CD14-positive monocyte (primary cell): ENCODE results near the gene CTTN. TPM values are rescaled to one million over a fixed set of nuclear protein-coding genes. Genes with fewer than 3 reads are reported as not detected.
A peak's percentile ranks its signal among the peaks of the same experiment; 100 is the strongest.
"Not testable (repeated sequence)": the region's sequence is repeated elsewhere in the genome, so short reads cannot be mapped to it uniquely, and the experiment has no call there.

Source experiments
- DNase-seq, 3 donors: peaks; one replicate each; pipeline ENCODE4 v3.0.0-alpha.2; 2011 to 2022
- H2AFZ ChIP-seq: 2 replicates; pipeline ENCODE4 v1.6.0; 2012; ENCODE audit warnings: mild to moderate bottlenecking, low read depth, low read length, inconsistent platforms; ENCODE audit not compliant: insufficient read depth, poor library complexity, severe bottlenecking
- H3K27ac ChIP-seq, 2 donors: 1 replicate in 1 of 2; 2 replicates in 1 of 2; pipeline ENCODE4 v1.5.1; 2012 to 2013; ENCODE audit warnings: low read length in 2 of 2, control low read depth in 1 of 2, inconsistent platforms in 1 of 2, low read depth in 1 of 2, mild to moderate bottlenecking in 1 of 2
- H3K27me3 ChIP-seq, 2 donors: one replicate each; pipeline versions ENCODE4 v1.6.0 to v1.6.1; 2011 to 2013; ENCODE audit warnings: low read length in 2 of 2; ENCODE audit not compliant: control insufficient read depth in 2 of 2, insufficient read depth in 2 of 2
- H3K36me3 ChIP-seq, 2 donors: replicated peaks in 1 of 2; 1 replicate in 1 of 2; 2 replicates in 1 of 2; pipeline versions ENCODE4 v1.5.1 to v1.6.1; 2012 to 2013; ENCODE audit warnings: low read length in 2 of 2, control low read depth in 1 of 2, inconsistent platforms in 1 of 2, mild to moderate bottlenecking in 1 of 2; ENCODE audit not compliant: insufficient read depth in 2 of 2, control insufficient read depth in 1 of 2
- H3K4me1 ChIP-seq, 2 donors: 1 replicate in 1 of 2; 2 replicates in 1 of 2; pipeline versions ENCODE4 v1.5.1 to v1.6.1; 2012 to 2013; ENCODE audit warnings: low read length in 2 of 2, control low read depth in 1 of 2, inconsistent platforms in 1 of 2, mild to moderate bottlenecking in 1 of 2, moderate library complexity in 1 of 2; ENCODE audit not compliant: insufficient read depth in 2 of 2, control insufficient read depth in 1 of 2
- H3K4me2 ChIP-seq: replicated peaks from 2 replicates; pipeline ENCODE3; 2012; ENCODE audit warnings: low read length, moderate library complexity, mild to moderate bottlenecking; ENCODE audit not compliant: poor library complexity, severe bottlenecking; ENCODE audit errors: extremely low read depth
- H3K4me3 ChIP-seq, 3 experiments: fragments of 200-600 bp in 1 of 3; sonication (generic) in 1 of 3; replicated peaks in 1 of 3; 1 replicate in 2 of 3; 2 replicates in 1 of 3; pipeline ENCODE4 v1.5.1; 2011 to 2013; ENCODE audit warnings: low read length in 3 of 3, mild to moderate bottlenecking in 3 of 3, control low read depth in 2 of 3, low read depth in 2 of 3, inconsistent platforms in 1 of 3, moderate library complexity in 1 of 3
- H3K79me2 ChIP-seq: 2 replicates; pipeline ENCODE4 v1.6.0; 2012; ENCODE audit warnings: mild to moderate bottlenecking, control low read depth, inconsistent platforms, low read length, moderate library complexity; ENCODE audit not compliant: insufficient read depth
- H3K9ac ChIP-seq: 2 replicates; pipeline ENCODE4 v1.6.0; 2017; ENCODE audit warnings: low read length, mild to moderate bottlenecking; ENCODE audit not compliant: insufficient read depth, poor library complexity, severe bottlenecking
- H3K9me3 ChIP-seq, 2 donors: replicated peaks in 1 of 2; 1 replicate in 1 of 2; 2 replicates in 1 of 2; pipeline versions ENCODE4 v1.5.1 to v1.6.1; 2012 to 2013; ENCODE audit warnings: low read length in 2 of 2, control low read depth in 1 of 2; ENCODE audit not compliant: control insufficient read depth in 1 of 2, insufficient read depth in 1 of 2
- H4K20me1 ChIP-seq: 2 replicates; pipeline ENCODE4 v1.6.0; 2012; ENCODE audit warnings: mild to moderate bottlenecking, low read length, control low read depth, moderate library complexity; ENCODE audit not compliant: insufficient read depth
- H3K27ac Mint-ChIP-seq, 7 donors: one replicate each; pipeline ENCODE4 v1.8.0; 2020; ENCODE audit warnings: mild to moderate bottlenecking in 7 of 7, mixed read lengths in 7 of 7, moderate library complexity in 6 of 7, inconsistent platforms in 2 of 7
- H3K27me3 Mint-ChIP-seq, 3 donors: one replicate each; pipeline ENCODE4 v1.8.0; 2021 to 2022; ENCODE audit warnings: low read depth in 3 of 3, mild to moderate bottlenecking in 3 of 3, mixed read lengths in 3 of 3, moderate library complexity in 3 of 3, inconsistent platforms in 1 of 3
- H3K36me3 Mint-ChIP-seq, 2 donors: one replicate each; pipeline ENCODE4 v1.8.0; 2020; ENCODE audit warnings: mixed read lengths in 2 of 2, inconsistent platforms in 1 of 2, mild to moderate bottlenecking in 1 of 2
- H3K4me1 Mint-ChIP-seq: one replicate; pipeline ENCODE4 v1.8.0; 2020; ENCODE audit warnings: mild to moderate bottlenecking, mixed read lengths
- H3K4me3 Mint-ChIP-seq, 2 donors: one replicate each; pipeline ENCODE4 v1.8.0; 2020; ENCODE audit warnings: mild to moderate bottlenecking in 2 of 2, mixed read lengths in 2 of 2, moderate library complexity in 1 of 2
- H3K9me3 Mint-ChIP-seq, 7 donors: one replicate each; pipeline ENCODE4 v1.8.0; 2020 to 2022; ENCODE audit warnings: mixed read lengths in 7 of 7, mild to moderate bottlenecking in 6 of 7, moderate library complexity in 6 of 7, inconsistent platforms in 2 of 7
- WGBS: methylation state at CpG from one replicate; pipeline ENCODE4 v1.1.5; 2013; ENCODE audit warnings: missing lambda C conversion rate; ENCODE audit not compliant: insufficient coverage; 5-methylcytosine and 5-hydroxymethylcytosine counted together
- intact Hi-C, 2 donors: fragments of 100-400 bp; cut with micrococcal nuclease; formaldehyde crosslinking; loops; one replicate each; pipeline versions ENCODE4 v1.15.0 to v1.15.1; 2023
- polyA plus RNA-seq, 3 donors: library from polyadenylated mRNA; depleted of rRNA in 1 of 3; unstranded in 2 of 3; stranded (reverse) in 1 of 3; fragments of 300-500 nt in 2 of 3; fragments of >200 nt in 1 of 3; fragmentation: Illumina TruSeq in 2 of 3; gene quantifications; 1 replicate in 2 of 3; 2 replicates in 1 of 3; pipeline ENCODE4 v1.2.3, GENCODE V29; 2012 to 2021
- TF ChIP-seq, protein P1 (sequence below): fragments of 200-600 bp; IDR thresholded peaks from one replicate; pipeline ENCODE4 v1.8.0; 2022; ENCODE audit warnings: antibody characterized with exemption, mild to moderate bottlenecking

The CTTN gene
- polyA plus RNA-seq, 3 donors: 0.05 to 0.11 TPM; not detected in 1

DNA sequence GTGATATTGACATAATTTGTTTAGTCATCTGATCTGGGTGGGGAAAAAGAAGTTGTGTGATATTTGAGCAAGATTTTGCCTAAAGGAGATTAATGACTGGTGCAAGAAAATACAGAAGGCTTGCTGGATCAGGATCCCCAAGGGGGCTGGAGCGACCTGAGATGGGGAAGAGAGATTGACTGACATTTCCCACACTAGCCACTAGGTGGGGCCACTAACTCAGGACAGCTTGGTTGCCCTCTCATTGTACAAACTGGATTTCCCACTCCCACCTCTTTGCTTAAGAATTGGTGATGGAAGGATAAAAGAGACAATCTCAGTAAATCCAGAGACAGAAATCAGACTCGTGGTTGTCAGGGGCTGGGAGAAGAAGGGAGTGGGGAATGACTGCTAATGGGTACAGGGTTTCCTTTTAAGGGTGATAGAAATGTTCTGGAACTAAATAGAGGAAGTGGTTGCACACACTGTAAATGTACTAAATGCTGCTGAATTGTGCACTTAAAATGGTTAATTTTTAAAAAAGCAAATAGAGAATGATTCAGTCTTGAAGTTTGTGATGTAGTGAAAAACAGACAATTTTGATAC, 50.7 kb downstream of the CTTN start:
- peaks cover 32 to 40% of the 10 kb centered on the region in 2 donors for H3K9me3 ChIP-seq
- H3K4me3 Mint-ChIP-seq: no peak overlapping the region
- H3K36me3 ChIP-seq: no peaks in the 10 kb centered on the region
- H3K4me2 ChIP-seq: no peak overlapping the region
- H3K9ac ChIP-seq: no peak overlapping the region
- peaks cover 0 to 14% of the 10 kb centered on the region in 2 donors for H3K27me3 ChIP-seq
- H3K79me2 ChIP-seq: no peaks in the 10 kb centered on the region
- H3K36me3 Mint-ChIP-seq: no peaks in the 10 kb centered on the region
- peaks cover 19 to 45% (median 30%) of the 10 kb centered on the region in 3 donors for H3K27me3 Mint-ChIP-seq
- 88% methylated on average over 1 of the region's 2 CpGs for WGBS
- H3K9me3 Mint-ChIP-seq: peaks cover 20 to 47% (median 40%) of the 10 kb centered on the region in 7 donors
- H2AFZ ChIP-seq: no peak overlapping the region
- H3K27ac Mint-ChIP-seq: no peak overlapping the region
- no peaks in the 10 kb centered on the region for H3K4me1 Mint-ChIP-seq
- H3K4me3 ChIP-seq: no peak overlapping the region
- no peaks in the 10 kb centered on the region for H3K4me1 ChIP-seq
- TF ChIP-seq, protein P1, sequence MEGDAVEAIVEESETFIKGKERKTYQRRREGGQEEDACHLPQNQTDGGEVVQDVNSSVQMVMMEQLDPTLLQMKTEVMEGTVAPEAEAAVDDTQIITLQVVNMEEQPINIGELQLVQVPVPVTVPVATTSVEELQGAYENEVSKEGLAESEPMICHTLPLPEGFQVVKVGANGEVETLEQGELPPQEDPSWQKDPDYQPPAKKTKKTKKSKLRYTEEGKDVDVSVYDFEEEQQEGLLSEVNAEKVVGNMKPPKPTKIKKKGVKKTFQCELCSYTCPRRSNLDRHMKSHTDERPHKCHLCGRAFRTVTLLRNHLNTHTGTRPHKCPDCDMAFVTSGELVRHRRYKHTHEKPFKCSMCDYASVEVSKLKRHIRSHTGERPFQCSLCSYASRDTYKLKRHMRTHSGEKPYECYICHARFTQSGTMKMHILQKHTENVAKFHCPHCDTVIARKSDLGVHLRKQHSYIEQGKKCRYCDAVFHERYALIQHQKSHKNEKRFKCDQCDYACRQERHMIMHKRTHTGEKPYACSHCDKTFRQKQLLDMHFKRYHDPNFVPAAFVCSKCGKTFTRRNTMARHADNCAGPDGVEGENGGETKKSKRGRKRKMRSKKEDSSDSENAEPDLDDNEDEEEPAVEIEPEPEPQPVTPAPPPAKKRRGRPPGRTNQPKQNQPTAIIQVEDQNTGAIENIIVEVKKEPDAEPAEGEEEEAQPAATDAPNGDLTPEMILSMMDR: peak; percentile 43
- H4K20me1 ChIP-seq: no peaks in the 10 kb centered on the region
- intact Hi-C loops: no loop called here
- no peak overlapping the region for H3K27ac ChIP-seq
- DNase-seq: no peak

DNA sequence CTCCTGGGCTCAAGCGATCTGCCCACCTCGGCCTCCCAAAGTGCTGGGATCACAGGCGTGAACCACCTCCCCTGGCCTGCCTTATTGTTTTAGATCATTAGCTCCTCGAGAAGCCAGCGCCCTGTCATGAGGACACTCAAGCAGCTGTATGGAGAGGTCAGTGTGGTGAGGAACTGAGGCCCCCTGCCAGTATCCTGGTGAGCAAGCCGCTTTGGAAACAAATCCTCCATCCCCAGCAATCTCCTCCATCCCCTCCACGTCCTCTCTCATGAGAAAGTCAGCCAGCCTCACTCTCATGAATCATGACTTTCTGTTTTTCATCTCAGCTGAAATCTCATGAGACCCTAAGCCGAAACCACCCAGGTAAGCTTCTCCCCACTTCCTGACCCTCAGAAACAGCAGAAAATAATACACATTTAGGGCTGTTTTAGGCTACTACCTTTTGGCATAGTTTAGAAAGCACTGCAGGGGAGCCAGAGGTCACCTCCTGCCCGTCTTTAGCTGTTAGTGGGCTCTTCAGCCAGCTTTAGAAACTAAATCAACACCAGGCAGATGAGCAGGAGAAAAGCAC, 56.0 kb downstream of the CTTN start:
- intact Hi-C loops: no loop called here

DNA sequence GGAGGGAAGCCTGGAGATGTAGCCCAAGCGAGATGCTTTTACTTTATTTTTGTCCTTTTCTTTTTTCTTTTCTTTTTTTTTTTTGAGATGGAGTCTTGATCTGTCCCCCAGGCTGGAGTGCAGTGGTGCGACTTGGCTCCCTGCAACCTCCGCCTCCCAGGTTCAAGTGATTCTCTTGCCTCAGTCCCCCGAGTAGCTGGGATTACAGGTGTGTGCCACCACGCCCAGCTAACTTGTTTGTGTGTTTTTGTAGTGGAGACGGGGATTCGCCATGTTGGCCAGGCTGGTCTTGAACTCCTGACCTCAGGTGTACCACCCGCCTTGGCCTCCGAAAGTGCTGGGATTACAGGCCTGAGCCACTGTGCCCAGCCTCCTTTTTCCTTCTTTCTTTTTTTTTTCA, 56.5 kb downstream of the CTTN start:
- H3K27ac ChIP-seq, H3K9ac ChIP-seq, intact Hi-C loops, H3K4me1 Mint-ChIP-seq, H3K4me2 ChIP-seq, H3K36me3 ChIP-seq, H2AFZ ChIP-seq, H3K27ac Mint-ChIP-seq, DNase-seq, H3K36me3 Mint-ChIP-seq, H3K27me3 ChIP-seq, H3K4me3 ChIP-seq, H3K79me2 ChIP-seq, H4K20me1 ChIP-seq, H3K4me1 ChIP-seq, H3K4me3 Mint-ChIP-seq: not testable (repeated sequence)
- H3K27me3 Mint-ChIP-seq: peaks cover 14 to 34% (median 17%) of the 10 kb centered on the region in 3 donors
- 100% methylated on average over 5 of the region's 9 CpGs for WGBS
- peaks cover 15 to 21% of the 10 kb centered on the region in 2 donors for H3K9me3 ChIP-seq
- H3K9me3 Mint-ChIP-seq: peaks cover 5 to 28% (median 19%) of the 10 kb centered on the region in 7 donors

More for the DNA sequence above, 56.0 kb downstream of the CTTN start:
- H3K36me3 Mint-ChIP-seq: no peaks in the 10 kb centered on the region
- H3K27ac Mint-ChIP-seq: no peak overlapping the region
- Histone ChIP-seq H3K79me2 (no peaks in the 10 kb centered on the region), H3K27me3 (peaks cover 0 to 4% of the 10 kb centered on the region in 2 donors), H2AFZ (no peak overlapping the region), H3K36me3 (no peaks in the 10 kb centered on the region), H3K4me2 (no peak overlapping the region), H3K9ac (no peak overlapping the region), H4K20me1 (no peaks in the 10 kb centered on the region), H3K27ac (no peak overlapping the region), H3K9me3 (peaks cover 20 to 26% of the 10 kb centered on the region in 2 donors), H3K4me3 (no peak overlapping the region), H3K4me1 (no peaks in the 10 kb centered on the region)
- H3K9me3 Mint-ChIP-seq: peaks cover 10 to 34% (median 25%) of the 10 kb centered on the region in 7 donors
- TF ChIP-seq, protein P1: no peak
- peaks cover 13 to 37% (median 19%) of the 10 kb centered on the region in 3 donors for H3K27me3 Mint-ChIP-seq
- no peak overlapping the region for H3K4me3 Mint-ChIP-seq
- no peaks in the 10 kb centered on the region for H3K4me1 Mint-ChIP-seq
- no peak for DNase-seq
- 95% methylated on average over 4 of the region's 9 CpGs for WGBS
